Thyroid gland (tissue), 4 donors: ENCODE measurements around the gene KRT86.

ENCODE experiments used
- POLR2A ChIP-seq, 2 donors: fragments of 450-650 bp; IDR thresholded peaks; one replicate each; pipeline ENCODE4 v1.6.1; 2017; ENCODE audit warnings: antibody characterized with exemption in 2 of 2, mild to moderate bottlenecking in 2 of 2, moderate library complexity in 1 of 2
- TF ChIP-seq, protein P1 (sequence below), 6 experiments: fragments of 200-600 bp in 3 of 6; fragments of 450-650 bp in 3 of 6; sonication (generic) in 3 of 6; IDR thresholded peaks; one replicate each; pipeline ENCODE4 v1.5.1; 2016 to 2019; ENCODE audit warnings: antibody characterized with exemption in 6 of 6, mild to moderate bottlenecking in 2 of 6, inconsistent platforms in 1 of 6, moderate library complexity in 1 of 6

DNA sequence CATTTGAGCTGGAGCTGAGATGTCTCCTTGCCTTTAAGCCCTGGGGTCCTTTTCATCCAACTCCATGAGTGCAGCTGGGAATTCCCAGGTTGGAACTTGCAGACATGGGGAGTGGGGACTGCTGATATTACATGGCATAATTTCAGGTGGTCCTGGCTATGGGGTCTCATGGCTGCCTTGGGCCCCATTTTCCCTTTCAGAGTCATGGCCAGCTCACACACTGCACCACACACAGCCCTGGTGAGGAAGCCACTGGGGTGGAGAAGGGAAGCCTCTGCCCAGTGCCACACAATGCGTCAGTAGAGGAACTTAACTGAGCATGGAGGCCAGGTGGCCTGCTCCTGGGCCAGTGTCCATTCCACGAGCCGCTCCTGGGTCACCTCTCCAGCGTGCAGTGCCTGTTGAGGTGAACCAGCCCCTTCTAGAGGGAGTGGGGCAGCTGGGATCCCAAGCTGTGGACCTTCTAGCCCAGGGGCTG, 17.3 kb upstream of the KRT86 start:
- TF ChIP-seq, protein P1, sequence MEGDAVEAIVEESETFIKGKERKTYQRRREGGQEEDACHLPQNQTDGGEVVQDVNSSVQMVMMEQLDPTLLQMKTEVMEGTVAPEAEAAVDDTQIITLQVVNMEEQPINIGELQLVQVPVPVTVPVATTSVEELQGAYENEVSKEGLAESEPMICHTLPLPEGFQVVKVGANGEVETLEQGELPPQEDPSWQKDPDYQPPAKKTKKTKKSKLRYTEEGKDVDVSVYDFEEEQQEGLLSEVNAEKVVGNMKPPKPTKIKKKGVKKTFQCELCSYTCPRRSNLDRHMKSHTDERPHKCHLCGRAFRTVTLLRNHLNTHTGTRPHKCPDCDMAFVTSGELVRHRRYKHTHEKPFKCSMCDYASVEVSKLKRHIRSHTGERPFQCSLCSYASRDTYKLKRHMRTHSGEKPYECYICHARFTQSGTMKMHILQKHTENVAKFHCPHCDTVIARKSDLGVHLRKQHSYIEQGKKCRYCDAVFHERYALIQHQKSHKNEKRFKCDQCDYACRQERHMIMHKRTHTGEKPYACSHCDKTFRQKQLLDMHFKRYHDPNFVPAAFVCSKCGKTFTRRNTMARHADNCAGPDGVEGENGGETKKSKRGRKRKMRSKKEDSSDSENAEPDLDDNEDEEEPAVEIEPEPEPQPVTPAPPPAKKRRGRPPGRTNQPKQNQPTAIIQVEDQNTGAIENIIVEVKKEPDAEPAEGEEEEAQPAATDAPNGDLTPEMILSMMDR (IDR thresholded peaks at IDR 0.05) = no peak
- no peak for TF ChIP-seq POLR2A (IDR thresholded peaks at IDR 0.05)
